OCI-LY1 (cell line): ENCODE measurements around the gene PTPN12.

Experiments
- H2AFZ ChIP-seq: fragments of 200-600 bp; sonication (generic), shearing (Covaris generic); 2 replicates; pipeline ENCODE4 v1.6.0; 2014; ENCODE audit warnings: antibody characterized with exemption, mild to moderate bottlenecking, low read length
- H3F3A ChIP-seq: fragments of 200-600 bp; sonication (generic), shearing (Covaris generic); 2 replicates; pipeline ENCODE4 v1.6.0; 2014; ENCODE audit warnings: mild to moderate bottlenecking, antibody characterized with exemption, low read length, moderate library complexity; ENCODE audit not compliant: insufficient read depth
- H3K27ac ChIP-seq: fragments of 200-600 bp; sonication (generic); 2 replicates; pipeline ENCODE4 v1.5.1; 2014; ENCODE audit warnings: low read length, mixed run types, mild to moderate bottlenecking, low read depth; ENCODE audit not compliant: poor library complexity, severe bottlenecking
- H3K27me3 ChIP-seq: fragments of 200-600 bp; sonication (generic); 2 replicates; pipeline ENCODE4 v1.6.0; 2014; ENCODE audit warnings: antibody characterized with exemption, mild to moderate bottlenecking, low read length, moderate library complexity; ENCODE audit not compliant: insufficient read depth
- H3K36me3 ChIP-seq: fragments of 200-600 bp; sonication (generic); 2 replicates; pipeline ENCODE4 v1.6.1; 2014; ENCODE audit warnings: mild to moderate bottlenecking, antibody characterized with exemption, low read length, moderate library complexity, mixed read lengths; ENCODE audit not compliant: insufficient read depth
- H3K4me1 ChIP-seq: fragments of 200-600 bp; sonication (generic); 2 replicates; pipeline ENCODE4 v1.5.1; 2014; ENCODE audit warnings: mild to moderate bottlenecking, low read length, moderate library complexity; ENCODE audit not compliant: insufficient read depth, severe bottlenecking
- H3K4me2 ChIP-seq: fragments of 200-600 bp; sonication (generic), shearing (Covaris generic); 2 replicates; pipeline ENCODE4 v1.6.1; 2014; ENCODE audit warnings: low read length
- H3K4me3 ChIP-seq: fragments of 200-600 bp; sonication (generic); 2 replicates; pipeline ENCODE4 v1.5.1; 2014; ENCODE audit warnings: low read length, low read depth, mild to moderate bottlenecking, mixed read lengths; ENCODE audit not compliant: poor library complexity, severe bottlenecking
- H3K79me2 ChIP-seq: fragments of 200-600 bp; shearing (Covaris generic); 2 replicates; pipeline ENCODE4 v1.6.1; 2016; ENCODE audit warnings: mixed run types, low read length, mixed read lengths; ENCODE audit not compliant: insufficient read depth
- H3K9ac ChIP-seq: fragments of 200-600 bp; sonication (generic), shearing (Covaris generic); 2 replicates; pipeline ENCODE4 v1.6.1; 2014; ENCODE audit warnings: mild to moderate bottlenecking, low read length, mixed read lengths
- H3K9me2 ChIP-seq: fragments of 200-600 bp; sonication (generic), shearing (Covaris generic); 2 replicates; pipeline ENCODE4 v1.6.1; 2014; ENCODE audit warnings: low read depth, mild to moderate bottlenecking, low read length, mixed read lengths
- H3K9me3 ChIP-seq: fragments of 200-600 bp; shearing (Covaris generic); 2 replicates; pipeline ENCODE4 v1.6.1; 2014; ENCODE audit warnings: low read length, mixed read lengths
- H4K20me1 ChIP-seq: fragments of 200-600 bp; sonication (generic), shearing (Covaris generic); 2 replicates; pipeline ENCODE4 v1.6.0; 2016; ENCODE audit warnings: mild to moderate bottlenecking, low read length; ENCODE audit not compliant: insufficient read depth
- CTCF ChIP-seq: fragments of 200-600 bp; sonication (generic), shearing (Covaris generic); IDR thresholded peaks from 2 replicates; pipeline ENCODE4 v1.5.1; 2017; ENCODE audit warnings: mild to moderate bottlenecking, antibody characterized with exemption, low read length, moderate library complexity, mixed read lengths
- EZH2 ChIP-seq: fragments of 200-600 bp; sonication (generic), shearing (Covaris generic); IDR thresholded peaks from 2 replicates; pipeline ENCODE4 v1.8.0; 2017; ENCODE audit warnings: borderline replicate concordance, mixed run types, mild to moderate bottlenecking, antibody characterized with exemption, low read length, moderate library complexity, mixed read lengths

The PTPN12 gene

GRCh38 chr7:77575187-77575586 lies 38.1 kb downstream of the PTPN12 start:
- Histone ChIP-seq H3K36me3 (no peaks in the 10 kb centered on the region), H3K79me2 (no peaks in the 10 kb centered on the region), H3K9me3 (no peaks in the 10 kb centered on the region), H3K4me3 (no peak overlapping the region), H3K9ac (no peak overlapping the region), H4K20me1 (no peaks in the 10 kb centered on the region), H2AFZ (no peak overlapping the region), H3K4me2 (no peak overlapping the region), H3K27ac (no peak overlapping the region), H3F3A (no peaks in the 10 kb centered on the region), H3K27me3 (no peaks in the 10 kb centered on the region), H3K4me1 (no peaks in the 10 kb centered on the region), H3K9me2 (no peaks in the 10 kb centered on the region)
- TF ChIP-seq CTCF: no peak
- no peak for TF ChIP-seq EZH2

GRCh38 chr7:77576856-77577255 lies 39.8 kb downstream of the PTPN12 start:
- Histone ChIP-seq H3K27ac (no peak overlapping the region), H3K9me3 (no peaks in the 10 kb centered on the region), H3K4me3 (no peak overlapping the region), H2AFZ (no peak overlapping the region), H3K9me2 (no peaks in the 10 kb centered on the region), H3F3A (no peaks in the 10 kb centered on the region), H3K4me2 (no peak overlapping the region), H3K27me3 (no peaks in the 10 kb centered on the region), H3K4me1 (no peaks in the 10 kb centered on the region), H4K20me1 (no peaks in the 10 kb centered on the region), H3K36me3 (no peaks in the 10 kb centered on the region), H3K79me2 (no peaks in the 10 kb centered on the region), H3K9ac (no peak overlapping the region)
- no peak for TF ChIP-seq CTCF
- TF ChIP-seq EZH2: no peak

GRCh38 chr7:77579797-77580196 lies 42.7 kb downstream of the PTPN12 start:
- Histone ChIP-seq H2AFZ (no peak overlapping the region), H4K20me1 (no peaks in the 10 kb centered on the region), H3F3A (no peaks in the 10 kb centered on the region), H3K4me3 (no peak overlapping the region), H3K9me3 (no peaks in the 10 kb centered on the region), H3K27me3 (no peaks in the 10 kb centered on the region), H3K27ac (no peak overlapping the region), H3K9ac (no peak overlapping the region), H3K4me1 (no peaks in the 10 kb centered on the region), H3K9me2 (no peaks in the 10 kb centered on the region), H3K36me3 (no peaks in the 10 kb centered on the region), H3K79me2 (no peaks in the 10 kb centered on the region), H3K4me2 (no peak overlapping the region)
- no peak for TF ChIP-seq CTCF
- no peak for TF ChIP-seq EZH2
